Measurements from ENCODE around the gene SYT1. TPM values are rescaled to one million over a fixed set of nuclear protein-coding genes. Genes with fewer than 3 reads are reported as not detected.

SYT1 gene
- total and polyA plus RNA-seq, 2 donors (not counting 1 experiment from before 2014, with no cell fraction given): 0.60 to 1.3 TPM

DNA sequence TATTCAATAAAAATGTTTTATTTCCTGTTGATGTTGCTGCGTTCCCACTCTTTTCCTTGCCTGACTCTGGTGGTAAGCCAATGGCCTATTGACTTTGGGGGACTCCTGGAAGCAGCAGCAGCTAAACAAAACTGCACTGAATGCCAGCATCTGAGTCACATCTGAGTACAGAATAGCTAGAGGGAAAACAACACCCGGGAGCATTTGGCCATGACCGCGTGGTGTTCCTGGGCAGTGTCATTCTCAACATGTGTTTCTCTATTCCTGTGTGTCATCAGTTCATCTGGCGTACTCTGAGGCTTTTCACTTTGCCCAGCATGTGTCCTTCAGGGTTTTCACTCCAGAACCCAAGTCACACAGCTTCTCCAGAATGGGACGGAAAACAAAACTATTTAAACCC is 587.4 kb downstream of the SYT1 start:
- POLR2A ChIA-PET: no interaction called here
- CTCF ChIA-PET: no interaction called here

DNA sequence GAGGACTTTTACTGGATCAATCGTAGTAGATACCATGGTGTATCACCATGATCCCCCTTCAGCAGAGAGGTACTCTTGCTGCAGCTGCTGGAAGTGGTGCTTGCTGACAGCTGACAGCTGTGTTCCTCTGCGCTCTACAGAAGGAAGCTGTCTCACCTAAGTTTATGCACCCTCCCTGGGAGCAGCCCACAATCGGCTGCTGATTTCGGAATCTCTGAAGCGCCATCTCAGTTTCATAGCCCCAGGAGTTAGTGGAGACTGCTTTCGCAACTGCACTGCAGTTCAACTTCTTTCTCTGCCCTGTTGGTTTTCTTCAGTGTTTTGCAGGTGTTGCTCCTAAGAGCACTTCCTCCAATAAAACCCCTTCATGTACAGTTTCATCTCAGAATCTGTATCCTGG is 588.3 kb downstream of the SYT1 start:
- ATAC-seq (ENCODE audit: low read depth) (no peak), DNase-seq (no peak)
- no peaks in the 10 kb centered on the region for H3K27me3 Mint-ChIP-seq
- Histone ChIP-seq H3K4me3 (ENCODE audit: control extremely low read depth in 1 of 5, extremely low read depth in 1 of 5, insufficient read depth in 1 of 5, low read depth in 2 of 5, low read length in 4 of 5) (no peak overlapping the region), H3K4me1 (ENCODE audit: control insufficient read depth in 2 of 2, insufficient read depth in 2 of 2, low read length in 2 of 2) (no peaks in the 10 kb centered on the region), H3K79me2 (ENCODE audit: control insufficient read depth, insufficient read depth, low read length) (no peaks in the 10 kb centered on the region), H4K20me1 (ENCODE audit: control insufficient read depth, insufficient read depth, low read length, poor library complexity, severe bottlenecking) (no peaks in the 10 kb centered on the region), H3K9ac (ENCODE audit: low read length) (no peak overlapping the region), H2AFZ (ENCODE audit: insufficient read depth, low read depth, low read length, poor library complexity, severe bottlenecking) (no peak overlapping the region), H3K9me3 (ENCODE audit: control extremely low read depth in 1 of 3, control insufficient read depth in 2 of 3, insufficient read depth in 1 of 3, low read length in 2 of 3) (no peaks in the 10 kb centered on the region), H3K4me2 (replicated peaks; ENCODE audit: low read depth, low read length, poor library complexity, severe bottlenecking) (no peak overlapping the region), H3K36me3 (replicated peaks in 1 of 2; ENCODE audit: control extremely low read depth in 1 of 2, control insufficient read depth in 1 of 2, extremely low read depth in 1 of 2, insufficient read depth in 2 of 2, low read length in 1 of 2) (no peaks in the 10 kb centered on the region), H3K27ac (ENCODE audit: low read length in 2 of 2) (no peak overlapping the region), H3K27me3 (replicated peaks in 1 of 4; ENCODE audit: control extremely low read depth in 1 of 4, control insufficient read depth in 3 of 4, insufficient read depth in 4 of 4, low read length in 3 of 4) (no peaks in the 10 kb centered on the region)
- H3K9me3 Mint-ChIP-seq (ENCODE audit: insufficient read depth): no peaks in the 10 kb centered on the region
- WGBS (ENCODE audit: insufficient coverage): 92% methylated on average over 6 of the region's 6 CpGs
- TF ChIP-seq, protein P1, sequence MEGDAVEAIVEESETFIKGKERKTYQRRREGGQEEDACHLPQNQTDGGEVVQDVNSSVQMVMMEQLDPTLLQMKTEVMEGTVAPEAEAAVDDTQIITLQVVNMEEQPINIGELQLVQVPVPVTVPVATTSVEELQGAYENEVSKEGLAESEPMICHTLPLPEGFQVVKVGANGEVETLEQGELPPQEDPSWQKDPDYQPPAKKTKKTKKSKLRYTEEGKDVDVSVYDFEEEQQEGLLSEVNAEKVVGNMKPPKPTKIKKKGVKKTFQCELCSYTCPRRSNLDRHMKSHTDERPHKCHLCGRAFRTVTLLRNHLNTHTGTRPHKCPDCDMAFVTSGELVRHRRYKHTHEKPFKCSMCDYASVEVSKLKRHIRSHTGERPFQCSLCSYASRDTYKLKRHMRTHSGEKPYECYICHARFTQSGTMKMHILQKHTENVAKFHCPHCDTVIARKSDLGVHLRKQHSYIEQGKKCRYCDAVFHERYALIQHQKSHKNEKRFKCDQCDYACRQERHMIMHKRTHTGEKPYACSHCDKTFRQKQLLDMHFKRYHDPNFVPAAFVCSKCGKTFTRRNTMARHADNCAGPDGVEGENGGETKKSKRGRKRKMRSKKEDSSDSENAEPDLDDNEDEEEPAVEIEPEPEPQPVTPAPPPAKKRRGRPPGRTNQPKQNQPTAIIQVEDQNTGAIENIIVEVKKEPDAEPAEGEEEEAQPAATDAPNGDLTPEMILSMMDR (IDR thresholded peaks at IDR 0.05): no peak
- no peak for TF ChIP-seq EZH2 (IDR thresholded peaks at IDR 0.05; ENCODE audit: borderline replicate concordance, insufficient read depth, low read depth, low read length, poor library complexity, severe bottlenecking)
- ChIA-PET CTCF (no interaction called here), POLR2A (no interaction called here)
- H3K27ac Mint-ChIP-seq: no peak overlapping the region
- no peak overlapping the region for H3K4me3 Mint-ChIP-seq
- intact Hi-C loops (cut with micrococcal nuclease): no loop called here
- no peaks in the 10 kb centered on the region for H3K4me1 Mint-ChIP-seq

More for the DNA sequence above, 587.4 kb downstream of the SYT1 start:
- Histone ChIP-seq H3K4me2 (replicated peaks; ENCODE audit: low read depth, low read length, poor library complexity, severe bottlenecking) (no peak overlapping the region), H3K9me3 (ENCODE audit: control extremely low read depth in 1 of 3, control insufficient read depth in 2 of 3, insufficient read depth in 1 of 3, low read length in 2 of 3) (no peaks in the 10 kb centered on the region), H3K4me1 (ENCODE audit: control insufficient read depth in 2 of 2, insufficient read depth in 2 of 2, low read length in 2 of 2) (no peaks in the 10 kb centered on the region), H3K9ac (ENCODE audit: low read length) (no peak overlapping the region), H2AFZ (ENCODE audit: insufficient read depth, low read depth, low read length, poor library complexity, severe bottlenecking) (no peak overlapping the region), H3K79me2 (ENCODE audit: control insufficient read depth, insufficient read depth, low read length) (no peaks in the 10 kb centered on the region), H3K27ac (ENCODE audit: low read length in 2 of 2) (no peak overlapping the region), H3K4me3 (ENCODE audit: control extremely low read depth in 1 of 5, extremely low read depth in 1 of 5, insufficient read depth in 1 of 5, low read depth in 2 of 5, low read length in 4 of 5) (no peak overlapping the region), H3K27me3 (replicated peaks in 1 of 4; ENCODE audit: control extremely low read depth in 1 of 4, control insufficient read depth in 3 of 4, insufficient read depth in 4 of 4, low read length in 3 of 4) (no peaks in the 10 kb centered on the region), H4K20me1 (ENCODE audit: control insufficient read depth, insufficient read depth, low read length, poor library complexity, severe bottlenecking) (no peaks in the 10 kb centered on the region), H3K36me3 (replicated peaks in 1 of 2; ENCODE audit: control extremely low read depth in 1 of 2, control insufficient read depth in 1 of 2, extremely low read depth in 1 of 2, insufficient read depth in 2 of 2, low read length in 1 of 2) (no peaks in the 10 kb centered on the region)
- H3K27ac Mint-ChIP-seq: no peak overlapping the region
- H3K4me1 Mint-ChIP-seq: no peaks in the 10 kb centered on the region
- DNase-seq (no peak), ATAC-seq (ENCODE audit: low read depth) (no peak)
- H3K27me3 Mint-ChIP-seq: no peaks in the 10 kb centered on the region
- TF ChIP-seq, protein P1 (IDR thresholded peaks at IDR 0.05): no peak
- no peak for TF ChIP-seq EZH2 (IDR thresholded peaks at IDR 0.05; ENCODE audit: borderline replicate concordance, insufficient read depth, low read depth, low read length, poor library complexity, severe bottlenecking)
- H3K9me3 Mint-ChIP-seq (ENCODE audit: insufficient read depth): no peaks in the 10 kb centered on the region
- intact Hi-C loops (cut with micrococcal nuclease): no loop called here
- H3K4me3 Mint-ChIP-seq: no peak overlapping the region
- 91% methylated on average over 6 of the region's 6 CpGs for WGBS (ENCODE audit: insufficient coverage)

Data from B cell (primary cell).